HepG2 (cell line): ENCODE data around the gene GAS1. TPM values are rescaled to one million over a fixed set of nuclear protein-coding genes. Genes with fewer than 3 reads are reported as not detected.

Experiments
- ATAC-seq: fragments of 200-7000 bp; cut with Tn5 transposase; 3 replicates; pipeline ENCODE4 v1.9.1; 2020; ENCODE audit warnings: mild to moderate bottlenecking, moderate library complexity
- BruUV-seq: library from RNA; stranded (reverse); fragments of 400-500 nt; replicated peaks from 2 replicates; lab custom pipeline; 2021; lab: Mats Ljungman, UMichigan
- CTCF ChIA-PET: fragments of 300-600 bp; formaldehyde crosslinking; extraction: SDS; loops from one replicate; lab custom pipeline; 2021; ENCODE audit warnings: low total read pairs, inconsistent platforms, low intra/inter-chr PET ratio; lab: Yijun Ruan, JAX
- POLR2A ChIA-PET: fragments of 350-600 bp; sonication (Branson Sonifier 250); formaldehyde crosslinking; loops from one replicate; lab custom pipeline; 2020; ENCODE audit warnings: antibody characterized with exemption, inconsistent platforms; lab: Yijun Ruan, JAX
- DNase-seq: peaks from one replicate; pipeline ENCODE4 v3.0.0-alpha.2; 2015; ENCODE audit warnings: low spot score
- FAIRE-seq: peaks from 3 replicates; lab custom pipeline; 2011; peaks lifted over from hg19 to GRCh38; lab: Jason Lieb, UNC
- H2AFZ ChIP-seq: one replicate; pipeline ENCODE4 v1.6.1; 2011; ENCODE audit warnings: low read length, inconsistent platforms
- H3K27ac ChIP-seq: fragments of 300-600 bp; 3 replicates; pipeline ENCODE4 v1.8.0; 2011; ENCODE audit warnings: mixed run types, mild to moderate bottlenecking, mixed read lengths, low read length, inconsistent platforms; ENCODE audit not compliant: insufficient read depth; ENCODE audit errors: extremely low read length
- H3K27me3 ChIP-seq, 2 experiments: fragments of 200-600 bp in 1 of 2; 2 replicates in 1 of 2; 3 replicates in 1 of 2; pipeline versions ENCODE4 v1.6.0 to v1.8.0; 2011; ENCODE audit warnings: low read length in 2 of 2, mild to moderate bottlenecking in 2 of 2, moderate library complexity in 2 of 2, inconsistent platforms in 1 of 2; ENCODE audit not compliant: insufficient read depth in 2 of 2, control insufficient read depth in 1 of 2
- H3K36me3 ChIP-seq, 2 experiments: fragments of 200-600 bp in 1 of 2; replicated peaks in 1 of 2; 2 replicates in 1 of 2; 3 replicates in 1 of 2; pipeline versions ENCODE4 v1.5.1 to v1.8.0; 2011; ENCODE audit warnings: low read length in 2 of 2, inconsistent platforms in 1 of 2; ENCODE audit not compliant: insufficient read depth in 2 of 2, control insufficient read depth in 1 of 2
- H3K4me1 ChIP-seq: 2 replicates; pipeline ENCODE4 v1.5.1; 2012; ENCODE audit warnings: low read length, inconsistent platforms; ENCODE audit not compliant: insufficient read depth
- H3K4me2 ChIP-seq: 2 replicates; pipeline ENCODE4 v1.6.0; 2011; ENCODE audit warnings: low read depth, low read length, inconsistent platforms
- H3K4me3 ChIP-seq, 3 experiments: fragments of 200-600 bp in 1 of 3; sonication (generic), shearing (Covaris generic) in 1 of 3; replicated peaks in 1 of 3; 2 replicates each; pipeline ENCODE4 v1.5.1; 2011 to 2016; ENCODE audit warnings: low read length in 3 of 3, inconsistent platforms in 2 of 3, low read depth in 2 of 3, mild to moderate bottlenecking in 2 of 3, control low read depth in 1 of 3, mixed read lengths in 1 of 3; ENCODE audit not compliant: insufficient read depth in 1 of 3
- H3K79me2 ChIP-seq: one replicate; pipeline ENCODE4 v1.6.1; 2011; ENCODE audit warnings: low read length, inconsistent platforms; ENCODE audit not compliant: insufficient read depth
- H3K9ac ChIP-seq: 2 replicates; pipeline ENCODE4 v1.6.0; 2011; ENCODE audit warnings: mild to moderate bottlenecking, low read depth, low read length, inconsistent platforms; ENCODE audit not compliant: insufficient read depth
- H3K9me3 ChIP-seq: 2 replicates; pipeline ENCODE4 v1.5.1; 2012; ENCODE audit warnings: mild to moderate bottlenecking, low read length
- H4K20me1 ChIP-seq: 2 replicates; pipeline ENCODE4 v1.6.0; 2011; ENCODE audit warnings: inconsistent platforms, mild to moderate bottlenecking, low read length, moderate library complexity; ENCODE audit not compliant: insufficient read depth
- CREM ChIP-seq, 2 experiments: sonication (generic) in 1 of 2; formaldehyde crosslinking in 1 of 2; IDR thresholded peaks; 2 replicates each; pipeline versions ENCODE4 v1.4.0 to v1.6.1; 2016 to 2020; ENCODE audit warnings: antibody characterized with exemption in 1 of 2, mild to moderate bottlenecking in 1 of 2, missing genetic modification reagents in 1 of 2
- GABPB1 ChIP-seq: IDR thresholded peaks from 2 replicates; pipeline ENCODE4 v1.6.1; 2016; ENCODE audit warnings: mild to moderate bottlenecking, missing genetic modification reagents, moderate library complexity, missing compliant biosample characterization
- ZNF292 ChIP-seq: sonication (generic); formaldehyde crosslinking; IDR thresholded peaks from 2 replicates; pipeline ENCODE4 v1.8.1; 2022; ENCODE audit warnings: mild to moderate bottlenecking, low read depth, missing genetic modification reagents, borderline replicate concordance
- ZNF556 ChIP-seq: sonication (generic); formaldehyde crosslinking; IDR thresholded peaks from 2 replicates; pipeline ENCODE4 v1.4.0; 2020; ENCODE audit warnings: mild to moderate bottlenecking, missing genetic modification reagents, borderline replicate concordance
- ZNF788 ChIP-seq: sonication (generic); formaldehyde crosslinking; IDR thresholded peaks from 2 replicates; pipeline ENCODE4 v1.5.0; 2020; ENCODE audit warnings: mild to moderate bottlenecking, missing genetic modification reagents, borderline replicate concordance
- WGBS: methylation state at CpG from one replicate; pipeline ENCODE4 v1.1.6; 2017; ENCODE audit warnings: low lambda C conversion rate; 5-methylcytosine and 5-hydroxymethylcytosine counted together
- in situ Hi-C: cut with HindIII; loops from 2 replicates; pipeline ENCODE4 v1.10.0; 2017; ENCODE audit warnings: low pct_unique_long_range_greater_than_20kb; ENCODE audit not compliant: extremely low pct_ligation_motif_present
- intact Hi-C: fragments of 100-400 bp; cut with micrococcal nuclease; formaldehyde crosslinking; loops from one replicate; pipeline ENCODE4 v1.10.0; 2022; ENCODE audit not compliant: unreplicated experiment
- polyA plus RNA-seq, 8 experiments: library from polyadenylated mRNA; depleted of rRNA in 3 of 8; stranded (reverse) in 7 of 8; unstranded in 1 of 8; fragments of >200 nt; fragmentation: Illumina TruSeq in 4 of 8; extraction: Trizol in 4 of 8; gene quantifications; 2 replicates each; pipeline versions ENCODE4 v1.2.1 to v1.2.3, GENCODE V29; 2011 to 2016; ENCODE audit warnings: low read depth in 4 of 8, missing spikeins in 1 of 8, mixed read lengths in 1 of 8; ENCODE audit not compliant: insufficient read depth in 1 of 8
- total RNA-seq, 5 experiments: library from RNA; depleted of rRNA; stranded (reverse); fragments of >200 nt; fragmentation: Illumina TruSeq; extraction: Trizol; gene quantifications; 2 replicates each; pipeline ENCODE4 v1.2.3, GENCODE V29; 2016; ENCODE audit warnings: low read depth in 1 of 5
- TF ChIP-seq, protein P1 (sequence below): sonication (generic); formaldehyde crosslinking; conservative IDR thresholded peaks from 2 replicates; pipeline ENCODE4 v1.4.0; 2020; ENCODE audit warnings: missing genetic modification reagents
- TF ChIP-seq, protein P2 (sequence below): sonication (generic); formaldehyde crosslinking; IDR thresholded peaks from 2 replicates; pipeline ENCODE4 v1.8.0; 2022; ENCODE audit warnings: mild to moderate bottlenecking, missing genetic modification reagents, borderline replicate concordance
- TF ChIP-seq, protein P3 (sequence below), 2 experiments: IDR thresholded peaks; 2 replicates each; pipeline ENCODE4 v1.6.1; 2011 to 2012; ENCODE audit warnings: low read length in 2 of 2, borderline replicate concordance in 1 of 2, low read depth in 1 of 2, mild to moderate bottlenecking in 1 of 2, moderate library complexity in 1 of 2

The GAS1 gene
- total and polyA plus RNA-seq, 2 of the 13 experiments (the other 11 are each of a cell fraction or from before 2014, with no cell fraction given): not detected

DNA sequence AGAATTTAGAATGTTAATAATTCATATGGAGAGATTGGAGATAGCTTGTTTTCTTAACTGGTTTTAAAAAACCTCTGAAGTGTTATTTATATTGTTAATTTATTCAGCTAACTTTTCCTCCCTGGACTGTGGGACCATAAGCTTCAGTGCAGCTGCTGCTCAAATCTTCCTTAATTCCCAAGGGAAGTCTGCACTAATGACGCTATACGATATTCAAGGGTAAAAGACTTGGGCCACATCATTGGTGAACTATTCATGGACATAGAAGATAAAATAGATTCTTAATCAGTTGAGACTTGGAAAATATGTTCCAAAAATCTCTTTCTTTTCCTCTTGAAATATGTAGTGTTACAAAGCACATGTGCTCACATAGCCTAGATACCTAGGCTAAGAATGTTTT lies 31.1 kb upstream of the GAS1 start:
- BruUV-seq: no TSS peak

More for the DNA sequence above, 31.1 kb upstream of the GAS1 start:
- ChIA-PET CTCF (no interaction called here), POLR2A (no interaction called here)
- no peaks in the 10 kb centered on the region for H4K20me1 ChIP-seq
- TF ChIP-seq GABPB1 (CRISPR knock-in tag): no peak
- TF ChIP-seq, protein P1, sequence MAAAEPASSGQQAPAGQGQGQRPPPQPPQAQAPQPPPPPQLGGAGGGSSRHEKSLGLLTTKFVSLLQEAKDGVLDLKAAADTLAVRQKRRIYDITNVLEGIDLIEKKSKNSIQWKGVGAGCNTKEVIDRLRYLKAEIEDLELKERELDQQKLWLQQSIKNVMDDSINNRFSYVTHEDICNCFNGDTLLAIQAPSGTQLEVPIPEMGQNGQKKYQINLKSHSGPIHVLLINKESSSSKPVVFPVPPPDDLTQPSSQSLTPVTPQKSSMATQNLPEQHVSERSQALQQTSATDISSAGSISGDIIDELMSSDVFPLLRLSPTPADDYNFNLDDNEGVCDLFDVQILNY (CRISPR knock-in tag): no peak
- no peak for TF ChIP-seq ZNF556 (CRISPR knock-in tag)
- TF ChIP-seq, protein P2, sequence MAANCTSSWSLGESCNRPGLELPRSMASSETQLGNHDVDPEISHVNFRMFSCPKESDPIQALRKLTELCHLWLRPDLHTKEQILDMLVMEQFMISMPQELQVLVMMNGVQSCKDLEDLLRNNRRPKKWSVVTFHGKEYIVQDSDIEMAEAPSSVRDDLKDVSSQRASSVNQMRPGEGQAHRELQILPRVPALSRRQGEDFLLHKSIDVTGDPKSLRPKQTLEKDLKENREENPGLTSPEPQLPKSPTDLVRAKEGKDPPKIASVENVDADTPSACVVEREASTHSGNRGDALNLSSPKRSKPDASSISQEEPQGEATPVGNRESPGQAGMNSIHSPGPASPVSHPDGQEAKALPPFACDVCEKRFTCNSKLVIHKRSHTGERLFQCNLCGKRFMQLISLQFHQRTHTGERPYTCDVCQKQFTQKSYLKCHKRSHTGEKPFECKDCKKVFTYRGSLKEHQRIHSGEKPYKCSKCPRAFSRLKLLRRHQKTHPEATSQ: no peak
- TF ChIP-seq ZNF788: no peak
- TF ChIP-seq ZNF292 (CRISPR knock-in tag): no peak
- TF ChIP-seq CREM (IDR thresholded peaks at IDR 0.05): no peak
- no peak for TF ChIP-seq CREM (CRISPR knock-in tag; IDR thresholded peaks at IDR 0.05)
- TF ChIP-seq, protein P3, sequence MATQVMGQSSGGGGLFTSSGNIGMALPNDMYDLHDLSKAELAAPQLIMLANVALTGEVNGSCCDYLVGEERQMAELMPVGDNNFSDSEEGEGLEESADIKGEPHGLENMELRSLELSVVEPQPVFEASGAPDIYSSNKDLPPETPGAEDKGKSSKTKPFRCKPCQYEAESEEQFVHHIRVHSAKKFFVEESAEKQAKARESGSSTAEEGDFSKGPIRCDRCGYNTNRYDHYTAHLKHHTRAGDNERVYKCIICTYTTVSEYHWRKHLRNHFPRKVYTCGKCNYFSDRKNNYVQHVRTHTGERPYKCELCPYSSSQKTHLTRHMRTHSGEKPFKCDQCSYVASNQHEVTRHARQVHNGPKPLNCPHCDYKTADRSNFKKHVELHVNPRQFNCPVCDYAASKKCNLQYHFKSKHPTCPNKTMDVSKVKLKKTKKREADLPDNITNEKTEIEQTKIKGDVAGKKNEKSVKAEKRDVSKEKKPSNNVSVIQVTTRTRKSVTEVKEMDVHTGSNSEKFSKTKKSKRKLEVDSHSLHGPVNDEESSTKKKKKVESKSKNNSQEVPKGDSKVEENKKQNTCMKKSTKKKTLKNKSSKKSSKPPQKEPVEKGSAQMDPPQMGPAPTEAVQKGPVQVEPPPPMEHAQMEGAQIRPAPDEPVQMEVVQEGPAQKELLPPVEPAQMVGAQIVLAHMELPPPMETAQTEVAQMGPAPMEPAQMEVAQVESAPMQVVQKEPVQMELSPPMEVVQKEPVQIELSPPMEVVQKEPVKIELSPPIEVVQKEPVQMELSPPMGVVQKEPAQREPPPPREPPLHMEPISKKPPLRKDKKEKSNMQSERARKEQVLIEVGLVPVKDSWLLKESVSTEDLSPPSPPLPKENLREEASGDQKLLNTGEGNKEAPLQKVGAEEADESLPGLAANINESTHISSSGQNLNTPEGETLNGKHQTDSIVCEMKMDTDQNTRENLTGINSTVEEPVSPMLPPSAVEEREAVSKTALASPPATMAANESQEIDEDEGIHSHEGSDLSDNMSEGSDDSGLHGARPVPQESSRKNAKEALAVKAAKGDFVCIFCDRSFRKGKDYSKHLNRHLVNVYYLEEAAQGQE (IDR thresholded peaks at IDR 0.05; ENCODE audit: borderline replicate concordance in 1 of 2, low read depth in 1 of 2, low read length in 2 of 2): no peak
- H3K27ac ChIP-seq: no peak overlapping the region
- no peaks in the 10 kb centered on the region for H3K79me2 ChIP-seq
- DNase-seq (no peak), ATAC-seq (no peak), FAIRE-seq (no peak)
- no peak overlapping the region for H3K9ac ChIP-seq
- no peak overlapping the region for H3K4me3 ChIP-seq
- no peaks in the 10 kb centered on the region for H3K4me1 ChIP-seq
- H2AFZ ChIP-seq: no peak overlapping the region
- H3K4me2 ChIP-seq: no peak overlapping the region
- H3K36me3 ChIP-seq: no peaks in the 10 kb centered on the region
- no peaks in the 10 kb centered on the region for H3K9me3 ChIP-seq
- intact Hi-C loops: no loop called here
- WGBS: 88% methylated on average over 2 of the region's 2 CpGs
- peaks cover 0 to 13% of the 10 kb centered on the region in 2 experiments; a peak in 3 of 5 replicates for H3K27me3 ChIP-seq
- in situ Hi-C loops: no loop called here
